LNCAP (cell line): ENCODE data around the gene B3GNT2.

ENCODE experiments used
- TF ChIP-seq, protein P1 (sequence below): fragments of 450-650 bp; IDR thresholded peaks from 2 replicates; pipeline ENCODE4 v1.5.1; 2017; ENCODE audit warnings: mild to moderate bottlenecking

Gene B3GNT2

GRCh38 chr2:62222171-62222570 lies 26.3 kb downstream of the B3GNT2 start:
- TF ChIP-seq, protein P1, sequence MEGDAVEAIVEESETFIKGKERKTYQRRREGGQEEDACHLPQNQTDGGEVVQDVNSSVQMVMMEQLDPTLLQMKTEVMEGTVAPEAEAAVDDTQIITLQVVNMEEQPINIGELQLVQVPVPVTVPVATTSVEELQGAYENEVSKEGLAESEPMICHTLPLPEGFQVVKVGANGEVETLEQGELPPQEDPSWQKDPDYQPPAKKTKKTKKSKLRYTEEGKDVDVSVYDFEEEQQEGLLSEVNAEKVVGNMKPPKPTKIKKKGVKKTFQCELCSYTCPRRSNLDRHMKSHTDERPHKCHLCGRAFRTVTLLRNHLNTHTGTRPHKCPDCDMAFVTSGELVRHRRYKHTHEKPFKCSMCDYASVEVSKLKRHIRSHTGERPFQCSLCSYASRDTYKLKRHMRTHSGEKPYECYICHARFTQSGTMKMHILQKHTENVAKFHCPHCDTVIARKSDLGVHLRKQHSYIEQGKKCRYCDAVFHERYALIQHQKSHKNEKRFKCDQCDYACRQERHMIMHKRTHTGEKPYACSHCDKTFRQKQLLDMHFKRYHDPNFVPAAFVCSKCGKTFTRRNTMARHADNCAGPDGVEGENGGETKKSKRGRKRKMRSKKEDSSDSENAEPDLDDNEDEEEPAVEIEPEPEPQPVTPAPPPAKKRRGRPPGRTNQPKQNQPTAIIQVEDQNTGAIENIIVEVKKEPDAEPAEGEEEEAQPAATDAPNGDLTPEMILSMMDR, result no peak

- TF ChIP-seq, protein P1, result no peak
Measured at GRCh38 chr2:62222674-62223073, 26.8 kb downstream of the B3GNT2 start.

- TF ChIP-seq, protein P1, result no peak
Measured at GRCh38 chr2:62224976-62225375, 29.1 kb downstream of the B3GNT2 start.

DNA sequence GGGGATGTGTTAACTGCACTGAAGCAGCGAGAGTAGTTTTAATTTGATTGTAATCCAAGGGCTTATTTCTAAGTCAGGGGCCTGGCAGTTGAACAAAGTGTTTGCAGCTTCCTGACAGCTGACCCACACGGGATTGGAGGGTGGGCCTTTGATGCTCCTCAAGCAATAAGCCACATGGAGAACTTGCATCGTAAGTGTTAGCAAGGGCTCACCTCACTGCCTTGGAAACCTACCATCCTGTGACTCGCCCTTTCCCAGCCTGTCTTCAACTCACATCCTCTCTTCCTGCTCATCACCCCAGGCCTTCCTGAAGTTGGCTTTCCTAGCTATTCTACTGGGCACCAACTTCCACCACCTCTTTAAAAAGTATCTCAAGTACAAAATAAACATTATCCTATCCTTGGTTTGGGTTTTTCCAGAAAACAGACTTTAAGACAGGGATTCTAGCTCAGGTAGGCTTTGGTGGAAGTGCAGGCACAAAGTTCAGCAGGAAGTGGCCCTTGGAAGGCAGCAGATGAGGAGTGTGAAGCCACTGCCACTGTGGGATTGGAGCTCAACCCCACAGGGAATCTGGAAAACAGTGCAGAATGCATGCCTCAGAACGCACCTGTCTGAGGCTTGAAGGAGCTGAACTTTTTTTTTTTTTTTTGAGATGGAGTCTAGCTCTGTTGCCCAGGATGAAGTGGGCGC lies 31.6 kb downstream of the B3GNT2 start:
- TF ChIP-seq, protein P1, result no peak

GRCh38 chr2:62229082-62229605 lies 33.2 kb downstream of the B3GNT2 start:
- TF ChIP-seq, protein P1, result no peak

GRCh38 chr2:62231541-62231940 lies 35.6 kb downstream of the B3GNT2 start:
- TF ChIP-seq, protein P1, result no peak

- TF ChIP-seq, protein P1, result no peak
Measured at GRCh38 chr2:62234755-62235655, 39.1 kb downstream of the B3GNT2 start.
